K562 (cell line): ENCODE data around the gene CHTF8. TPM values are rescaled to one million over a fixed set of nuclear protein-coding genes. Genes with fewer than 3 reads are reported as not detected.

Experiments used
- ATAC-seq: fragments of 200-7000 bp; cut with Tn5 transposase; 3 replicates; pipeline ENCODE4 v1.9.1; 2020; ENCODE audit warnings: moderate library complexity
- BruUV-seq: library from RNA; stranded (reverse); fragments of 400-500 nt; replicated peaks from 2 replicates; lab custom pipeline; 2021; lab: Mats Ljungman, UMichigan
- CTCF ChIA-PET: fragments of 300-600 bp; formaldehyde crosslinking; extraction: SDS; loops from one replicate; lab custom pipeline; 2021; ENCODE audit warnings: low intra/inter-chr PET ratio; lab: Yijun Ruan, JAX
- POLR2A ChIA-PET: fragments of 300-600, 350-650 bp; sonication (Branson Sonifier 250); formaldehyde crosslinking; extraction: SDS; loops from one replicate; lab custom pipeline; 2021; ENCODE audit warnings: antibody characterized with exemption, inconsistent platforms; lab: Yijun Ruan, JAX
- DNase-seq, 4 experiments: peaks; one replicate each; pipeline versions ENCODE4 v3.0.0 to v3.0.0-alpha.2; 2011 to 2018; ENCODE audit warnings: low spot score in 3 of 4, mixed read lengths in 3 of 4; ENCODE audit errors: extremely low read depth in 1 of 4
- FAIRE-seq: peaks from 2 replicates; lab custom pipeline; 2011; peaks lifted over from hg19 to GRCh38; lab: Jason Lieb, UNC
- H2AFZ ChIP-seq: 2 replicates; pipeline ENCODE4 v1.6.0; 2011; ENCODE audit warnings: low read depth, low read length, control low read depth, inconsistent platforms
- H3K27ac ChIP-seq: fragments of 200-600 bp; 3 replicates; pipeline ENCODE4 v1.8.0; 2011; ENCODE audit warnings: low read depth, mild to moderate bottlenecking, control low read depth, inconsistent platforms, low read length, moderate library complexity, mixed read lengths; ENCODE audit errors: extremely low read depth
- H3K27me3 ChIP-seq, 2 experiments: fragments of 300-600 bp in 1 of 2; 2 replicates in 1 of 2; 3 replicates in 1 of 2; pipeline versions ENCODE4 v1.6.0 to v1.8.0; 2011; ENCODE audit warnings: inconsistent platforms in 2 of 2, low read length in 2 of 2, mild to moderate bottlenecking in 1 of 2, mixed read lengths in 1 of 2, moderate library complexity in 1 of 2; ENCODE audit not compliant: control insufficient read depth in 2 of 2, insufficient read depth in 2 of 2
- H3K36me3 ChIP-seq: fragments of 300-600 bp; 3 replicates; pipeline ENCODE4 v1.8.0; 2011; ENCODE audit warnings: mild to moderate bottlenecking, low read length, inconsistent platforms; ENCODE audit not compliant: control insufficient read depth, insufficient read depth
- H3K4me1 ChIP-seq, 2 experiments: fragments of 200-600 bp in 1 of 2; replicated peaks in 1 of 2; 2 replicates in 1 of 2; 3 replicates in 1 of 2; pipeline versions ENCODE4 v1.5.1 to v1.8.0; 2011; ENCODE audit warnings: inconsistent platforms in 2 of 2, low read length in 2 of 2, mild to moderate bottlenecking in 1 of 2, mixed read lengths in 1 of 2, moderate library complexity in 1 of 2; ENCODE audit not compliant: control insufficient read depth in 2 of 2, insufficient read depth in 2 of 2
- H3K4me2 ChIP-seq: 2 replicates; pipeline ENCODE4 v1.6.1; 2011; ENCODE audit warnings: low read length, control low read depth, inconsistent platforms, mixed read lengths; ENCODE audit not compliant: insufficient read depth
- H3K4me3 ChIP-seq: fragments of 200-600 bp; sonication (generic), shearing (Covaris generic); 2 replicates; pipeline ENCODE4 v1.5.1; 2016; ENCODE audit warnings: control low read depth, inconsistent platforms
- H3K79me2 ChIP-seq: fragments of 200-600 bp; 3 replicates; pipeline ENCODE4 v1.8.0; 2011; ENCODE audit warnings: low read length, inconsistent platforms; ENCODE audit not compliant: control insufficient read depth, insufficient read depth
- H3K9ac ChIP-seq, 2 experiments: 2 replicates each; pipeline versions ENCODE4 v1.6.0 to v1.6.1; 2011; ENCODE audit warnings: low read depth in 2 of 2, low read length in 2 of 2, control low read depth in 1 of 2, inconsistent platforms in 1 of 2, mild to moderate bottlenecking in 1 of 2, mixed read lengths in 1 of 2; ENCODE audit not compliant: insufficient read depth in 1 of 2
- H3K9me1 ChIP-seq: one replicate; pipeline ENCODE4 v1.6.0; 2011; ENCODE audit warnings: inconsistent platforms, mild to moderate bottlenecking, low read length, moderate library complexity; ENCODE audit not compliant: control insufficient read depth, insufficient read depth
- H3K9me3 ChIP-seq: replicated peaks from 2 replicates; pipeline ENCODE4 v1.5.1; 2011; ENCODE audit warnings: low read depth, low read length, inconsistent platforms; ENCODE audit not compliant: control insufficient read depth, insufficient read depth
- H4K20me1 ChIP-seq: replicated peaks from 2 replicates; pipeline ENCODE4 v1.6.1; 2011; ENCODE audit warnings: low read length, inconsistent platforms, mixed read lengths; ENCODE audit not compliant: control insufficient read depth, insufficient read depth
- BRCA1 ChIP-seq, 2 experiments: fragments of 450-650 bp in 1 of 2; sonication (generic) in 1 of 2; formaldehyde crosslinking in 1 of 2; IDR thresholded peaks; 2 replicates each; pipeline versions ENCODE4 v1.5.0 to v1.6.1; 2017 to 2020; ENCODE audit warnings: mild to moderate bottlenecking in 1 of 2, missing genetic modification reagents in 1 of 2
- ELF1 ChIP-seq: fragments of 200-800 bp; sonication (Bioruptor generic); IDR thresholded peaks from 2 replicates; pipeline ENCODE4 v1.6.1; 2016; ENCODE audit warnings: missing genetic modification characterization, missing compliant biosample characterization
- MXI1 ChIP-seq: IDR thresholded peaks from 2 replicates; pipeline ENCODE4 v1.6.1; 2011; ENCODE audit warnings: low read depth, mild to moderate bottlenecking, improper control_type of control experiment, low read length
- ZNF316 ChIP-seq: fragments of 450-650 bp; IDR thresholded peaks from 2 replicates; pipeline ENCODE4 v1.6.1; 2016
- ZNF780A ChIP-seq: fragments of 250-450 bp; sonication (Bioruptor Pico); IDR thresholded peaks from 2 replicates; pipeline ENCODE4 v1.5.0; 2021; ENCODE audit warnings: mild to moderate bottlenecking
- WGBS: fragments of 100-300 bp; shearing (Covaris generic); methylation state at CpG from one replicate; pipeline ENCODE4 v1.1.6; 2016; ENCODE audit warnings: low coverage, mixed read lengths; ENCODE audit not compliant: insufficient coverage; ENCODE audit errors: missing lambda C conversion rate; 5-methylcytosine and 5-hydroxymethylcytosine counted together
- in situ Hi-C: fragments of 300-500 bp; cut with MboI; formaldehyde crosslinking; loops from 4 replicates; pipeline ENCODE4 v1.15.0; 2018; ENCODE audit warnings: inconsistent platforms, mixed read lengths
- intact Hi-C: fragments of 100-400 bp; cut with micrococcal nuclease; formaldehyde crosslinking; loops from 2 replicates; pipeline ENCODE4 v1.14.2; 2022
- polyA plus RNA-seq, 8 experiments: library from polyadenylated mRNA; depleted of rRNA in 4 of 8; stranded (reverse) in 5 of 8; unstranded in 3 of 8; fragments of >200 nt; fragmentation: Nextera tagmentation in 2 of 8; fragmentation: Illumina TruSeq in 1 of 8; extraction: Ambion mirVana in 2 of 8; extraction: Trizol in 1 of 8; gene quantifications; 2 replicates each; pipeline versions ENCODE4 v1.2.1 to v1.2.3, GENCODE V29; 2011 to 2014; ENCODE audit warnings: inconsistent platforms in 1 of 8, missing spikeins in 1 of 8
- total RNA-seq, 7 experiments: library from RNA; depleted of rRNA in 6 of 7; stranded (reverse); fragments of >200 nt in 6 of 7; fragmentation: Illumina TruSeq in 2 of 7; extraction: Trizol in 2 of 7; gene quantifications; 2 replicates each; pipeline versions ENCODE4 v1.2.1 to v1.2.3, GENCODE V29; 2011 to 2021; ENCODE audit warnings: low replicate concordance in 1 of 7
- TF ChIP-seq, protein P1 (sequence below), 2 experiments: fragments of 450-650 bp in 1 of 2; sonication (generic) in 1 of 2; formaldehyde crosslinking in 1 of 2; IDR thresholded peaks in 1 of 2; conservative IDR thresholded peaks in 1 of 2; 2 replicates each; pipeline versions ENCODE4 v1.6.1 to v1.8.1; 2016 to 2023; ENCODE audit warnings: mild to moderate bottlenecking in 2 of 2, moderate library complexity in 2 of 2, inconsistent platforms in 1 of 2, missing genetic modification reagents in 1 of 2

The CHTF8 gene
- total and polyA plus RNA-seq, 9 of the 15 experiments (the other 6 are each of a cell fraction or from before 2014, with no cell fraction given), result 20.2 to 199 (median 108) TPM

DNA sequence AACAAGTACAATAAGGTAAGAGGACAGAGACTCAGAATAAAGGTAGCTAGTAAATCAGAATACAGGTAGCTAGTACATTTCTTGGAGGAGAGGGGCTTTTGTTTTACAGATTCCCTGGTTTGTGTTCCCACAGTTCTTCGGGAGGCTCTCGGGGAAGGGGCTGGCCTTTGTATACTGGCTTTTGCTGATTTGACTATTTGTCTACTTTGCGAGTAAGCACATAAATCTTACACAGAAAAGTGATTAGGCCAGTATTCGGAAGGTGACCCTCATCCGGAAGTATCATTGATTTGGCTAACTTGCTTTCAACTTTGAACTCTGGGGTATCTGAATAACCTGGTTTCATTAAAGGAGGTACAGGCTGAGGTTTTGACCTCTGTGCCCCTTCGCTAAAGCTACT, 33.2 kb upstream of the CHTF8 start:
- Histone ChIP-seq H3K27ac (no peak overlapping the region), H3K9ac (no peak overlapping the region), H4K20me1 (no peaks in the 10 kb centered on the region; the same call in none of the 2 replicates), H3K4me3 (no peak overlapping the region), H3K4me1 (no peaks in the 10 kb centered on the region)
- no TSS peak for BruUV-seq
- POLR2A ChIA-PET, result interaction anchor here (0.6 to 2.0 kb wide), 4 partner anchors 10 to 1134 kb away, joined by 4 read pairs; no protein-coding TSS in a partner anchor
- WGBS, result 89% methylated on average over 6 of the region's 6 CpGs
- no peak for ATAC-seq
- TF ChIP-seq ELF1 (tag), result no peak
- no peak for TF ChIP-seq MXI1
- TF ChIP-seq, protein P1, sequence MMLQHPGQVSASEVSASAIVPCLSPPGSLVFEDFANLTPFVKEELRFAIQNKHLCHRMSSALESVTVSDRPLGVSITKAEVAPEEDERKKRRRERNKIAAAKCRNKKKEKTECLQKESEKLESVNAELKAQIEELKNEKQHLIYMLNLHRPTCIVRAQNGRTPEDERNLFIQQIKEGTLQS (IDR thresholded peaks at IDR 0.05), result no peak
- TF ChIP-seq, protein P1 (CRISPR knock-in tag; conservative IDR thresholded peaks at IDR 0.05), result no peak
- no peak for TF ChIP-seq BRCA1 (IDR thresholded peaks at IDR 0.05)
- TF ChIP-seq BRCA1 (CRISPR knock-in tag; IDR thresholded peaks at IDR 0.05), result no peak
- TF ChIP-seq ZNF780A (CRISPR knock-in tag), result no peak
- TF ChIP-seq ZNF316, result peak; percentile 32; the same call in 1 of the 2 replicates
- TF ChIP-seq, all 486 proteins: peak for 1
- intact Hi-C loops (no loop called here), in situ Hi-C loops (no loop called here)
- no peaks in the 10 kb centered on the region for H3K9me1 ChIP-seq
- no peaks in the 10 kb centered on the region for H3K9me3 ChIP-seq
- H3K36me3 ChIP-seq, result peaks cover 91% of the 10 kb centered on the region
- H3K4me2 ChIP-seq, result no peak overlapping the region
- CTCF ChIA-PET, result no interaction called here
- H2AFZ ChIP-seq, result no peak overlapping the region
- FAIRE-seq (no peak), DNase-seq (no peak)
- H3K27me3 ChIP-seq, result no peaks in the 10 kb centered on the region
- no peaks in the 10 kb centered on the region for H3K79me2 ChIP-seq
